Mesenchymal stem cell (in vitro differentiated cells and primary cell): ENCODE results near the gene OTUB2.

ENCODE experiments used
- DNase-seq: peaks from one replicate; pipeline ENCODE4 v3.0.0-alpha.2; 2013
- H2AFZ ChIP-seq: one replicate; pipeline ENCODE4 v1.6.1; 2013; ENCODE audit warnings: low read depth, mild to moderate bottlenecking, control low read depth, inconsistent platforms, low read length, moderate library complexity
- H2AK5ac ChIP-seq: 2 replicates; pipeline ENCODE4 v1.6.1; 2013; ENCODE audit warnings: low read length, moderate library complexity, mild to moderate bottlenecking, inconsistent platforms; ENCODE audit not compliant: severe bottlenecking
- H2BK120ac ChIP-seq: one replicate; pipeline ENCODE4 v1.6.1; 2013; ENCODE audit warnings: low read depth, mild to moderate bottlenecking, inconsistent platforms, low read length, moderate library complexity
- H2BK12ac ChIP-seq, 2 experiments: one replicate each; pipeline ENCODE4 v1.6.1; 2013; ENCODE audit warnings: inconsistent platforms in 2 of 2, low read length in 2 of 2, mild to moderate bottlenecking in 2 of 2, moderate library complexity in 2 of 2, control low read depth in 1 of 2
- H2BK15ac ChIP-seq: one replicate; pipeline ENCODE4 v1.6.1; 2013; ENCODE audit warnings: mild to moderate bottlenecking, low read depth, inconsistent platforms; ENCODE audit not compliant: poor library complexity, severe bottlenecking
- H2BK5ac ChIP-seq: 2 replicates; pipeline ENCODE4 v1.6.1; 2013; ENCODE audit warnings: low read depth, mild to moderate bottlenecking, low read length, control low read depth, inconsistent platforms; ENCODE audit not compliant: poor library complexity, severe bottlenecking
- H3K14ac ChIP-seq, 2 experiments: one replicate each; pipeline ENCODE4 v1.6.1; 2013; ENCODE audit warnings: inconsistent platforms in 2 of 2, low read length in 2 of 2, control low read depth in 1 of 2, mild to moderate bottlenecking in 1 of 2, moderate library complexity in 1 of 2
- H3K18ac ChIP-seq, 2 experiments: one replicate each; pipeline ENCODE4 v1.6.1; 2013; ENCODE audit warnings: inconsistent platforms in 2 of 2, low read length in 2 of 2, control low read depth in 1 of 2, low read depth in 1 of 2, mild to moderate bottlenecking in 1 of 2
- H3K23ac ChIP-seq, 2 experiments: one replicate each; pipeline ENCODE4 v1.6.1; 2013; ENCODE audit warnings: inconsistent platforms in 2 of 2, low read length in 2 of 2, mild to moderate bottlenecking in 2 of 2, moderate library complexity in 2 of 2, control low read depth in 1 of 2
- H3K27ac ChIP-seq: 2 replicates; pipeline ENCODE4 v1.5.1; 2013; ENCODE audit warnings: mild to moderate bottlenecking, moderate library complexity, low read length, control low read depth, inconsistent platforms; ENCODE audit not compliant: poor library complexity, severe bottlenecking
- H3K27me3 ChIP-seq, 2 experiments: 2 replicates each; pipeline versions ENCODE4 v1.6.1 to v1.7.0; 2013; ENCODE audit warnings: low read length in 2 of 2, mild to moderate bottlenecking in 2 of 2, moderate library complexity in 2 of 2, control low read depth in 1 of 2, inconsistent platforms in 1 of 2; ENCODE audit not compliant: control insufficient read depth in 1 of 2, insufficient read depth in 1 of 2
- H3K36me3 ChIP-seq, 2 experiments: 2 replicates each; pipeline versions ENCODE4 v1.6.1 to v1.7.0; 2013; ENCODE audit warnings: low read length in 2 of 2, control low read depth in 1 of 2, inconsistent platforms in 1 of 2, low read depth in 1 of 2, mild to moderate bottlenecking in 1 of 2; ENCODE audit not compliant: insufficient read depth in 2 of 2, control insufficient read depth in 1 of 2
- H3K4ac ChIP-seq, 2 experiments: one replicate each; pipeline ENCODE4 v1.6.1; 2013; ENCODE audit warnings: inconsistent platforms in 2 of 2, low read length in 2 of 2, mild to moderate bottlenecking in 2 of 2, moderate library complexity in 2 of 2, control low read depth in 1 of 2, low read depth in 1 of 2
- H3K4me1 ChIP-seq: 2 replicates; pipeline ENCODE4 v1.6.1; 2013; ENCODE audit warnings: low read depth, low read length, control low read depth; ENCODE audit not compliant: control insufficient read depth, insufficient read depth
- H3K4me2 ChIP-seq: 2 replicates; pipeline ENCODE4 v1.6.1; 2013; ENCODE audit warnings: low read length, mild to moderate bottlenecking, inconsistent platforms; ENCODE audit not compliant: poor library complexity, severe bottlenecking
- H3K4me3 ChIP-seq, 2 experiments: 2 replicates each; pipeline versions ENCODE4 v1.5.1 to v1.7.0; 2013; ENCODE audit warnings: low read length in 2 of 2, mild to moderate bottlenecking in 2 of 2, control low read depth in 1 of 2, low read depth in 1 of 2; ENCODE audit not compliant: insufficient read depth in 1 of 2
- H3K79me1 ChIP-seq: replicated peaks from 2 replicates; pipeline ENCODE4 v1.6.1; 2013; ENCODE audit warnings: mild to moderate bottlenecking, control low read depth, low read length, inconsistent platforms; ENCODE audit not compliant: poor library complexity, severe bottlenecking
- H3K9ac ChIP-seq: 2 replicates; pipeline ENCODE4 v1.7.0; 2013; ENCODE audit warnings: mild to moderate bottlenecking, low read length, moderate library complexity
- H3K9me3 ChIP-seq: 2 replicates; pipeline ENCODE4 v1.7.0; 2013; ENCODE audit warnings: mild to moderate bottlenecking, low read length; ENCODE audit not compliant: control insufficient read depth
- H4K8ac ChIP-seq: one replicate; pipeline ENCODE4 v1.6.1; 2013; ENCODE audit warnings: inconsistent platforms, mild to moderate bottlenecking, low read length, moderate library complexity
- H4K91ac ChIP-seq: one replicate; pipeline ENCODE4 v1.6.1; 2013; ENCODE audit warnings: mild to moderate bottlenecking, low read length, inconsistent platforms
- WGBS: methylation state at CpG from one replicate; pipeline ENCODE4 v1.1.7; 2013; ENCODE audit warnings: mixed read lengths; 5-methylcytosine and 5-hydroxymethylcytosine counted together

Gene OTUB2

DNA sequence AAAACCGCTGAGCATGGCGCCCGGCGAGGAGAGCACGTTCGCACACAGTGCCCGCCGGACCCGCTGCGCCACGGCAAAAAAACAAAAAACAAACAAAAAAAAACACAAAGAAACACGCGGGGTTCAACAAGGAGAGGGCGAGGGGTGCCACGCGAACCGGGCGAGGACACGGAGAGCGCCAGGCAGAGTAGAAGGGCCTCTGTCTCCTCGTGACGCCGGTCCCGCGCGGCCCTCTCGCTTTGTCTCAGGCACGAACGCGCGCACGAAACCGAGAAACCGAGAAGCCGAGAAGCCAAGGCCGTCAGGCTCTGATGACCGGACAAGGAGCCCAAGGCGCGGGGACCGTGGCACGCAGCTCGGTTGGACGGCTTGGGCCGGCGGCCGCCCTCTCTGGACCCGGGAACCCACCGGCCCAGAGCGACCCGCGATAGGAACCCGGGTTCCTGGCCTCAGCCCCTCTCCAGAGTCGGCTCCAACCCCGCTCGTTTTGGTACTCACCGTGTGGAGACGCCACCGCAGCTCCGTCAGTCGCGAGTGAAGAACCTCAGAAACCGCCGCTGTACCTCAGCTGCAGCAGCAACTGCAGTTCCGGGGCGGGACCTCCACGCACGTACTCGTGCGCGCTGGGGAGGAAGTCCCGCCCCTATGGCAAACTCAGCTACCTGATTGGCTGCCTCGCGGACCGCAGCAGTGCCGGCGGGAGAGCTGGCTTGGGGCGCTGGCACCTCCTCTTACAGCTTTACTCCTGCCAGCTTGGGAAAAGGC lies 54.7 kb downstream of the OTUB2 start, which contains the start of the genes DDX24 and IFI27L1:
Gene DDX24, minus strand, starts transcription at position 582 of the 765 bp plus-strand sequence. CDS start 1,460 bp downstream, outside the sequence.
Gene IFI27L1, plus strand, starts transcription at position 690 of the 765 bp plus-strand sequence. CDS start 15,628 bp downstream, outside the sequence.
- whole genome bisulfite sequencing: under 1% methylated on average over 77 of the region's 77 CpGs
- H3K27me3 ChIP-seq: no peaks in the 10 kb centered on the region
- DNase-seq: peak; percentile 93

DNA sequence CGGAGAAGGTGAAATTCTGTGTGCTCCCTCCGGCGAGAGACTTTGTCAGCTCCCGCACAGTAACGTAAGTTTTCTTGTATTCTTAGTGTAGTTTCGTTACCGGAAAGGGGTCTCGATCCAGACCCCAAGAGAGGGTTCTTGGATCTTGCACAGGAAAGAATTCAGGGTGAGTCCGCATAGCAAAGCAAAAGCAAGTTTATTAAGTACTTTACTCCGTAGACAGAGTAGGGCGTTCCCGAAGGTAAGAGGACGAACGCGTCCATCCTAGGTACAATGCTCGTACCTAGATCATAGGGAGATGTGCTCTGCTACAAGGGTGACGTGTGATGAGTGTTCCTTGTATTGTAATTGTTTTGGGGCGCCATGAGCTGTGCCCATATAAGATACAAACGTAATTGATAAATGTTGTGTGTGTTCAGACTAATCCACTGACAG lies 55.3 kb downstream of the OTUB2 start:
- Histone ChIP-seq H3K9me3 (no peaks in the 10 kb centered on the region), H2BK12ac (no peak overlapping the region), H3K4me2 (peak overlapping the region; percentile 67), H3K23ac (no peak overlapping the region), H2AFZ (peak overlapping the region; percentile 68), H3K9ac (peak overlapping the region; percentile 99), H4K8ac (no peak overlapping the region), H3K4ac (no peak overlapping the region), H4K91ac (no peak overlapping the region), H3K27ac (peak overlapping the region; percentile 59), H3K4me1 (peaks cover 5% of the 10 kb centered on the region), H3K14ac (no peak overlapping the region), H3K27me3 (no peaks in the 10 kb centered on the region), H2AK5ac (no peak overlapping the region), H2BK120ac (no peak overlapping the region), H3K4me3 (peak overlapping the region; percentile 90 to 96), H3K18ac (no peak overlapping the region), H3K36me3 (peaks cover 8 to 27% of the 10 kb centered on the region in 2 experiments), H3K79me1 (peaks cover 18% of the 10 kb centered on the region), H2BK5ac (no peak overlapping the region), H2BK15ac (no peak overlapping the region)
- no peak for DNase-seq
- 1% methylated on average over 17 of the region's 19 CpGs for WGBS

More for the DNA sequence above, 54.7 kb downstream of the OTUB2 start, which contains the start of the genes DDX24 and IFI27L1:
- H4K8ac ChIP-seq: no peak within 1 kb of the TSS
- peaks cover 5% of the 10 kb centered on the region for H3K9me3 ChIP-seq
- peak within 1 kb of the TSS; percentile 21 for H2BK5ac ChIP-seq
- peak within 1 kb of the TSS; percentile 80 for H2AFZ ChIP-seq
- H3K18ac ChIP-seq: peak within 1 kb of the TSS; percentile 8 to 95
- peak within 1 kb of the TSS in 1 of 2 experiments; percentile 98 for H3K23ac ChIP-seq
- H3K79me1 ChIP-seq: peaks cover 14% of the 10 kb centered on the region
- H3K4ac ChIP-seq: peak within 1 kb of the TSS in 1 of 2 experiments; percentile 81
- H3K4me1 ChIP-seq: peaks cover 5% of the 10 kb centered on the region
- peak within 1 kb of the TSS; percentile 39 for H2BK120ac ChIP-seq
- peak within 1 kb of the TSS; percentile 90 to 96 for H3K4me3 ChIP-seq
- no peak within 1 kb of the TSS for H4K91ac ChIP-seq
- peak within 1 kb of the TSS; percentile 64 for H3K27ac ChIP-seq
- peaks cover 8 to 32% of the 10 kb centered on the region in 2 experiments for H3K36me3 ChIP-seq
- peak within 1 kb of the TSS; percentile 18 for H2AK5ac ChIP-seq
- H3K14ac ChIP-seq: peak within 1 kb of the TSS in 1 of 2 experiments; percentile 78
- H2BK15ac ChIP-seq: no peak within 1 kb of the TSS
- H2BK12ac ChIP-seq: no peak within 1 kb of the TSS
- peak within 1 kb of the TSS; percentile 88 for H3K4me2 ChIP-seq
- peak within 1 kb of the TSS; percentile 99 for H3K9ac ChIP-seq

DNA sequence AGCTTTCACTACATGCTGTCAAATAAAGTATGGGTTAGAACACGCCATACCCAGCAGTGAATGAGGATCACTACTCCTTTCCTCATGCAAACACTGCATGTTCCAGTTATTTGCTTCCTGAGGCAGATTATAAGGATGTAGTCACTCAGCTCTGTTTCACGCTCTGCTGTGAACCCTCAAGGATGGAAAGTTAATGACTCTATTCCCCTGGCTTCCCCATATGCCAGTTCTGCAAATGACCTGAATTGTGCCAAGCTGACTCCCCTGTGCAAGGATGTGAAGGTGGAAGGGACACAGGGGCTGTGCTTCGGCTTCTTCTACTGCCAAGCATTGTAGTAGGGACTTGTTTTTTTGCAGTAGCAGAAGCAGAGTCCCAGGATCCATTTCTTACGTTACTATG lies 61.8 kb downstream of the OTUB2 start:
- H3K9ac ChIP-seq: no peak overlapping the region
- no peak overlapping the region for H3K4ac ChIP-seq
- no peak overlapping the region for H2BK5ac ChIP-seq
- H2BK120ac ChIP-seq: no peak overlapping the region
- 97% methylated on average over 4 of the region's 4 CpGs for WGBS
- peak overlapping the region; percentile 54 to 66 for H3K18ac ChIP-seq
- no peak overlapping the region for H3K4me3 ChIP-seq
- peak overlapping the region in 1 of 2 experiments; percentile 52 for H2BK12ac ChIP-seq
- H2BK15ac ChIP-seq: no peak overlapping the region
- no peak overlapping the region for H3K23ac ChIP-seq
- H3K4me1 ChIP-seq: no peaks in the 10 kb centered on the region
- no peak overlapping the region for H4K91ac ChIP-seq
- no peak for DNase-seq
- no peak overlapping the region for H2AFZ ChIP-seq
- no peak overlapping the region for H4K8ac ChIP-seq
- H3K36me3 ChIP-seq: no peaks in the 10 kb centered on the region
- H3K79me1 ChIP-seq: peaks cover 28% of the 10 kb centered on the region
- no peak overlapping the region for H3K27ac ChIP-seq
- no peak overlapping the region for H3K4me2 ChIP-seq
- H3K9me3 ChIP-seq: no peaks in the 10 kb centered on the region
- H3K27me3 ChIP-seq: no peaks in the 10 kb centered on the region
- no peak overlapping the region for H3K14ac ChIP-seq
- no peak overlapping the region for H2AK5ac ChIP-seq

DNA sequence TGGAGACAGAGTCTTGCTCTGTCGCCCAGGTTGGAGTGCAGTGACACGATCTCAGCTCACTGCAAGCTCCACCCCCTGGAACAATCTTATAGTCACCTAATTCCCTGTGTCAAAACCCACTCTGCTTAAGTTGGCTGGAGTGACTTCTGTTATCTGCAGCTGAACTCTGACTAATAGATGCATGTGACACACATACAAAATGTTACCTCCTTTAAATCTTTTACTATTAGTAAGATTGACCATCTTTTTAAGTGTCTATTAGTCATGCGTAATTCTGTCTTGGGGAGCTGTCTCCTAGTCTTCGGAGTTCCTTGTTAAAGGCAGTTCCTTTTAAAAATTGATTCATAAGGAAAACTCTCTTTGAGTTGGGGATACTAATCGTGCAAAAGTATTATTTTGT lies 62.4 kb downstream of the OTUB2 start:
- no peak overlapping the region for H2BK5ac ChIP-seq
- H3K27ac ChIP-seq: no peak overlapping the region
- DNase-seq: peak; percentile 50
- no peaks in the 10 kb centered on the region for H3K27me3 ChIP-seq
- H3K9me3 ChIP-seq: no peaks in the 10 kb centered on the region
- no peak overlapping the region for H2BK12ac ChIP-seq
- no peak overlapping the region for H3K14ac ChIP-seq
- 35% methylated on average over 4 of the region's 5 CpGs for WGBS
- H4K91ac ChIP-seq: no peak overlapping the region
- H3K36me3 ChIP-seq: no peaks in the 10 kb centered on the region
- no peak overlapping the region for H2BK15ac ChIP-seq
- H2AK5ac ChIP-seq: no peak overlapping the region
- no peak overlapping the region for H2AFZ ChIP-seq
- H3K23ac ChIP-seq: no peak overlapping the region
- H2BK120ac ChIP-seq: no peak overlapping the region
- H3K4me3 ChIP-seq: no peak overlapping the region
- H3K4me2 ChIP-seq: no peak overlapping the region
- no peak overlapping the region for H3K18ac ChIP-seq
- H3K9ac ChIP-seq: no peak overlapping the region
- peaks cover 23% of the 10 kb centered on the region for H3K79me1 ChIP-seq
- H3K4me1 ChIP-seq: no peaks in the 10 kb centered on the region
- H4K8ac ChIP-seq: no peak overlapping the region
- no peak overlapping the region for H3K4ac ChIP-seq
